Trophoblast cell (in vitro differentiated cells and primary cell): ENCODE measurements around the gene SATB1.

Source experiments
- DNase-seq, 2 donors: peaks; one replicate each; pipeline ENCODE4 v3.0.0-alpha.2; 2016
- H2AFZ ChIP-seq: 2 replicates; pipeline ENCODE4 v1.6.1; 2013; ENCODE audit warnings: low read length, moderate library complexity, mild to moderate bottlenecking; ENCODE audit not compliant: insufficient read depth, poor library complexity
- H2AK5ac ChIP-seq: 2 replicates; pipeline ENCODE4 v1.6.1; 2013; ENCODE audit warnings: mild to moderate bottlenecking, low read length
- H2BK120ac ChIP-seq: 2 replicates; pipeline ENCODE4 v1.6.1; 2013; ENCODE audit warnings: low read length, mild to moderate bottlenecking, moderate library complexity; ENCODE audit not compliant: insufficient read depth, poor library complexity
- H2BK12ac ChIP-seq: 2 replicates; pipeline ENCODE4 v1.6.1; 2013; ENCODE audit warnings: mild to moderate bottlenecking, low read length, moderate library complexity
- H2BK5ac ChIP-seq: 2 replicates; pipeline ENCODE4 v1.6.1; 2013; ENCODE audit warnings: low read length, low read depth, moderate library complexity, mild to moderate bottlenecking; ENCODE audit not compliant: poor library complexity
- H3K14ac ChIP-seq: 2 replicates; pipeline ENCODE4 v1.6.1; 2013; ENCODE audit warnings: mild to moderate bottlenecking, low read length
- H3K18ac ChIP-seq: 2 replicates; pipeline ENCODE4 v1.6.1; 2013; ENCODE audit warnings: mild to moderate bottlenecking, low read length
- H3K23ac ChIP-seq: 2 replicates; pipeline ENCODE4 v1.6.1; 2013; ENCODE audit warnings: low read length
- H3K27ac ChIP-seq: 2 replicates; pipeline ENCODE4 v1.5.1; 2013; ENCODE audit warnings: low read depth, mild to moderate bottlenecking, inconsistent platforms, low read length, moderate library complexity
- H3K27me3 ChIP-seq: 2 replicates; pipeline ENCODE4 v1.6.1; 2013; ENCODE audit warnings: inconsistent platforms, mild to moderate bottlenecking, low read length, moderate library complexity; ENCODE audit not compliant: insufficient read depth
- H3K36me3 ChIP-seq, 2 experiments: 1 replicate in 1 of 2; 2 replicates in 1 of 2; pipeline ENCODE4 v1.6.1; 2013; ENCODE audit warnings: low read length in 2 of 2, mild to moderate bottlenecking in 2 of 2, moderate library complexity in 1 of 2; ENCODE audit not compliant: insufficient read depth in 2 of 2, control insufficient read depth in 1 of 2
- H3K4ac ChIP-seq: 2 replicates; pipeline ENCODE4 v1.6.1; 2013; ENCODE audit warnings: low read depth, mild to moderate bottlenecking, low read length, moderate library complexity
- H3K4me1 ChIP-seq, 2 experiments: 1 replicate in 1 of 2; 2 replicates in 1 of 2; pipeline ENCODE4 v1.6.1; 2013; ENCODE audit warnings: low read length in 2 of 2, mild to moderate bottlenecking in 2 of 2, moderate library complexity in 1 of 2; ENCODE audit not compliant: insufficient read depth in 2 of 2, control insufficient read depth in 1 of 2
- H3K4me2 ChIP-seq: 2 replicates; pipeline ENCODE4 v1.6.1; 2013; ENCODE audit warnings: inconsistent platforms, mild to moderate bottlenecking, low read length, moderate library complexity
- H3K4me3 ChIP-seq: 2 replicates; pipeline ENCODE4 v1.5.1; 2013; ENCODE audit warnings: mild to moderate bottlenecking, low read depth, low read length, inconsistent platforms
- H3K79me1 ChIP-seq: one replicate; pipeline ENCODE4 v1.6.1; 2013; ENCODE audit warnings: low read length
- H3K79me2 ChIP-seq: 2 replicates; pipeline ENCODE4 v1.6.1; 2013; ENCODE audit warnings: low read length, mild to moderate bottlenecking; ENCODE audit not compliant: control insufficient read depth, insufficient read depth, poor library complexity
- H3K9ac ChIP-seq: 2 replicates; pipeline ENCODE4 v1.6.1; 2013; ENCODE audit warnings: mild to moderate bottlenecking, low read length
- H3K9me3 ChIP-seq: 2 replicates; pipeline ENCODE4 v1.6.1; 2013; ENCODE audit warnings: low read depth, mild to moderate bottlenecking, control low read depth, inconsistent platforms, low read length; ENCODE audit not compliant: insufficient read depth
- H4K12ac ChIP-seq: 2 replicates; pipeline ENCODE4 v1.6.1; 2013; ENCODE audit warnings: low read depth, mild to moderate bottlenecking, low read length, moderate library complexity
- H4K8ac ChIP-seq: 2 replicates; pipeline ENCODE4 v1.6.1; 2013; ENCODE audit warnings: low read depth, mild to moderate bottlenecking, low read length, moderate library complexity
- H4K91ac ChIP-seq: one replicate; pipeline ENCODE4 v1.6.1; 2013; ENCODE audit warnings: low read depth, mild to moderate bottlenecking, low read length, moderate library complexity
- WGBS: extraction: QIAGEN DNeasy Blood & Tissue Kit; methylation state at CpG from one replicate; pipeline ENCODE4 v1.1.7; 2013; ENCODE audit warnings: missing lambda C conversion rate; ENCODE audit not compliant: insufficient read length, insufficient coverage; ENCODE audit errors: extremely low coverage; 5-methylcytosine and 5-hydroxymethylcytosine counted together

SATB1 gene

DNA sequence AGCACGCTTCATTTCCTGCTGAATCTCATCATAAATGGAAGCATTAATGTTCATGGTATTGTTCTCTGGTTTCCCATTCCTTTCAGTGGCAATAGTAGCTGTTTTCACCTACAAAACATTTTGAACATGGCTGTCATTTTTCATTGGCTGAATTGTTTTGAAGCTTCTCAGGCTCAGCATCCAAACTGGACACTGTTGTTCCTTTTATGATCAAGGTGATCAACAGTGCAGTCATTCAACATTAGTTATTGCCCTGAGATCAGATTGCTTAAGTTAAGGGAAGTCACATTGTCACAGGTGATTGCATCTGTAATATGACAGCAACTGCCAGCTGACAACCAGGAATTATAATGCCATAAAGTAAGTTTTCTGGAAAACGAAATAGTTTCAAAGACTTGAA is 46.9 kb downstream of the SATB1 start:
- Histone ChIP-seq H3K79me2 (no peaks in the 10 kb centered on the region), H3K36me3 (peaks cover 0 to 2% of the 10 kb centered on the region in 2 experiments), H3K4me3 (no peak overlapping the region), H3K79me1 (no peaks in the 10 kb centered on the region), H3K23ac (no peak overlapping the region), H3K9ac (no peak overlapping the region), H2BK5ac (no peak overlapping the region), H2BK12ac (no peak overlapping the region), H2AFZ (no peak overlapping the region), H2AK5ac (no peak overlapping the region), H3K4me1 (no peaks in the 10 kb centered on the region), H3K18ac (no peak overlapping the region), H3K4ac (no peak overlapping the region), H3K4me2 (no peak overlapping the region), H3K9me3 (no peaks in the 10 kb centered on the region), H4K91ac (no peak overlapping the region), H3K27me3 (no peaks in the 10 kb centered on the region), H4K12ac (no peak overlapping the region), H4K8ac (no peak overlapping the region), H2BK120ac (no peak overlapping the region), H3K14ac (no peak overlapping the region), H3K27ac (no peak overlapping the region)
- no peak for DNase-seq
- WGBS = no CpG with 5 or more reads among the region's 2 CpGs

DNA sequence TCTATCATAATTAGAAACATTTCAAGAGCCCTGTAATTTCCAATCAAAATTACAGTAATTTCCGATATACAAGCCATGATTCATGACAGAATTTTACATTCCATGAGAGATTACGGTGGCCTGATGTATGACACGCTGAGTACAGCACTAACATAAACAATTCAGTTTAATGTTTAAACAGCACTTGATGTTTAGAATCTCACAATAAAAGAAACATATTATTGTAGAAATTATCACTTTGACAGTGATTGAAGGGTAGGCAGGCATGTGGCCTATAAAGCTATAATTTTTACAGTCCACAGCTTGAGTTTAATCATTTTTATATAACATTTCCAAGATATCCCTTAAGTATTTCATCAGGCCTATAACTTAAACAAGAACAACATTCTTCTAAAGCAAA is 48.5 kb downstream of the SATB1 start:
- Histone ChIP-seq H4K91ac (no peak overlapping the region), H3K4me3 (no peak overlapping the region), H2BK12ac (no peak overlapping the region), H3K79me2 (no peaks in the 10 kb centered on the region), H2AFZ (no peak overlapping the region), H2BK120ac (no peak overlapping the region), H3K79me1 (no peaks in the 10 kb centered on the region), H4K8ac (no peak overlapping the region), H3K36me3 (peaks cover 0 to 2% of the 10 kb centered on the region in 2 experiments), H3K27me3 (no peaks in the 10 kb centered on the region), H3K4ac (no peak overlapping the region), H3K4me1 (no peaks in the 10 kb centered on the region), H3K14ac (no peak overlapping the region), H4K12ac (no peak overlapping the region), H3K4me2 (no peak overlapping the region), H3K9me3 (no peaks in the 10 kb centered on the region), H3K27ac (no peak overlapping the region), H2AK5ac (no peak overlapping the region), H3K23ac (no peak overlapping the region), H3K9ac (no peak overlapping the region), H2BK5ac (no peak overlapping the region), H3K18ac (no peak overlapping the region)
- no peak for DNase-seq
- no CpG with 5 or more reads among the region's 3 CpGs for WGBS

DNA sequence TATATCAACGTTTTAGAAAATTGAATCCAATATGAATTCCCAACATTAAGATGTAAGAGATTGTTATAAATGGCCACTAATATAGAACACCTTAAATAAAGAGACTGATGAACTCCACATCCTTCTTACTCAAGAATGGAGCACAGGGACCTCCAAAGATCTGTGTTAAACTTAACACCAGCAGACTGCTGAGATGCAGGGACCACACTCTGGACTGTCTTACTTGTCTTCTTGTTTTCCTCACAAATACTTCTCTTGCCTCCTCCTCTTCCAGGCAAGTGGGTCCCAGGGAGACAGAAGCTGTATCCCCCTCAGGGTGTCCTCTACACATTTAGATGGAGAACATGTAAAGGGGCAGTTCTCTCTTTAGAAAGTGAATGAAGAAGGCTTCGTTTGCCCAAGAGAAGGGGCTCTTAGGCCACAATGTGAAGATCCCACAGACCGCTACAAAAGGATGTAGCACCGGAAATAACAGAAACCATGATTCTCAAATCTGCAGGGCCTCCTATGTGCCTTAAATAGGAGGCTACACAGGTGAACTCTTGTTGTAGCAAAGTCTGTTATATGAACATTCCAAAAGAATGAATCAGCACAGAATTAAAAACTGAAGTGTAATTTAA is 52.2 kb downstream of the SATB1 start:
- H3K27me3 ChIP-seq = no peaks in the 10 kb centered on the region
- no peak overlapping the region for H2AK5ac ChIP-seq
- no peaks in the 10 kb centered on the region for H3K4me1 ChIP-seq
- H3K4me3 ChIP-seq = no peak overlapping the region
- no peak overlapping the region for H3K14ac ChIP-seq
- no peak overlapping the region for H2BK120ac ChIP-seq
- no peak overlapping the region for H4K12ac ChIP-seq
- H3K79me1 ChIP-seq = no peaks in the 10 kb centered on the region
- no peak overlapping the region for H2BK5ac ChIP-seq
- H3K36me3 ChIP-seq = peaks cover 0 to 2% of the 10 kb centered on the region in 2 experiments
- no peak overlapping the region for H2BK12ac ChIP-seq
- H3K79me2 ChIP-seq = no peaks in the 10 kb centered on the region
- no peak overlapping the region for H3K4ac ChIP-seq
- no peak overlapping the region for H2AFZ ChIP-seq
- DNase-seq = no peak
- no CpG with 5 or more reads among the region's 4 CpGs for WGBS
- H3K27ac ChIP-seq = no peak overlapping the region
- no peak overlapping the region for H4K91ac ChIP-seq
- no peaks in the 10 kb centered on the region for H3K9me3 ChIP-seq
- no peak overlapping the region for H3K23ac ChIP-seq
- H3K18ac ChIP-seq = no peak overlapping the region
- no peak overlapping the region for H3K4me2 ChIP-seq
- H3K9ac ChIP-seq = no peak overlapping the region
- H4K8ac ChIP-seq = no peak overlapping the region

DNA sequence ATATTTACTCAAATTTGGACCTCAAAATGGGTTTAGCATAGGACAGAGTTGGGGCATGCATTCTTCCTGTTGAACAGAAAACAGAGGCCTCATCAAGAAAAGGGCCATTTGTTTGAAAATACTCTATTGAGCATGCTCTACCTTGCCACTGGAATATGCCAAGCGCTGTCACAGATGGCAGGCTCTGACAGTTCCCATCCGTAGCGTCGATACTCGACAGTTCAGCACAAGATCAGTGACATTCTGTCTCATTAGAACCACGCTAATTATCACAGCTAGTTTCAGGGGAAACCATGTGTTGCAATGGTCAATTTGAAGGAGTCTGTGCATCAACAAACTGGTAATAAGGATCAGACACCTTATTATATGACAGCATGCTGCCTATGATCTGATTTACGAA is 54.5 kb downstream of the SATB1 start:
- no peak overlapping the region for H4K91ac ChIP-seq
- no peak for DNase-seq
- H4K12ac ChIP-seq = no peak overlapping the region
- H3K18ac ChIP-seq = no peak overlapping the region
- no peak overlapping the region for H2AFZ ChIP-seq
- no peak overlapping the region for H3K4ac ChIP-seq
- no peak overlapping the region for H2AK5ac ChIP-seq
- H3K9ac ChIP-seq = no peak overlapping the region
- WGBS = no CpG with 5 or more reads among the region's 7 CpGs
- no peak overlapping the region for H3K4me3 ChIP-seq
- H3K4me2 ChIP-seq = no peak overlapping the region
- H2BK12ac ChIP-seq = no peak overlapping the region
- H2BK5ac ChIP-seq = no peak overlapping the region
- H2BK120ac ChIP-seq = no peak overlapping the region
- H3K27ac ChIP-seq = no peak overlapping the region
- no peak overlapping the region for H3K23ac ChIP-seq
- no peaks in the 10 kb centered on the region for H3K79me1 ChIP-seq
- no peak overlapping the region for H3K14ac ChIP-seq
- H3K36me3 ChIP-seq = peaks cover 0 to 2% of the 10 kb centered on the region in 2 experiments
- no peaks in the 10 kb centered on the region for H3K79me2 ChIP-seq
- no peaks in the 10 kb centered on the region for H3K4me1 ChIP-seq
- no peaks in the 10 kb centered on the region for H3K27me3 ChIP-seq
- no peak overlapping the region for H4K8ac ChIP-seq
- no peaks in the 10 kb centered on the region for H3K9me3 ChIP-seq
